HG02938 (cell line): ENCODE measurements around the gene COX7A2.
A peak's percentile ranks its signal among the peaks of the same experiment; 100 is the strongest.

Experiments used
- ATAC-seq: cut with Tn5 transposase; IDR thresholded peaks from one replicate; pipeline ENCODE4 v1.9.1; 2021; ENCODE audit warnings: mild to moderate bottlenecking, moderate library complexity; ENCODE audit not compliant: unreplicated experiment

Gene COX7A2

GRCh38 chr6:75268988-75269354, 25.4 kb upstream of the COX7A2 start:
- no peak for ATAC-seq

GRCh38 chr6:75268121-75268987, 24.8 kb upstream of the COX7A2 start:
- no peak for ATAC-seq

GRCh38 chr6:75267461-75267860, 23.9 kb upstream of the COX7A2 start:
- no peak for ATAC-seq

GRCh38 chr6:75266716-75267291, 23.2 kb upstream of the COX7A2 start:
- peak; percentile 79 for ATAC-seq

- no peak for ATAC-seq
Observed at GRCh38 chr6:75263401-75263750, 19.8 kb upstream of the COX7A2 start.

- ATAC-seq = no peak
Observed at GRCh38 chr6:75262716-75263400, 19.3 kb upstream of the COX7A2 start.

- no peak for ATAC-seq
Observed at GRCh38 chr6:75261299-75261698, 17.7 kb upstream of the COX7A2 start.

- no peak for ATAC-seq
Observed at GRCh38 chr6:75257343-75258087, 13.9 kb upstream of the COX7A2 start.

GRCh38 chr6:75250552-75250951, 7.0 kb upstream of the COX7A2 start:
- no peak for ATAC-seq

GRCh38 chr6:75249837-75250236, 6.2 kb upstream of the COX7A2 start:
- ATAC-seq = no peak

GRCh38 chr6:75246386-75246785, 2.8 kb upstream of the COX7A2 start:
- no peak for ATAC-seq

- peak; percentile 11 for ATAC-seq
Observed at GRCh38 chr6:75244063-75244584, 523 bp upstream of the COX7A2 start.

- ATAC-seq = no peak
Observed at GRCh38 chr6:75236630-75237029, 7.0 kb downstream of the COX7A2 start.

GRCh38 chr6:75235271-75235670, 8.3 kb downstream of the COX7A2 start:
- no peak for ATAC-seq

- ATAC-seq = no peak
Observed at GRCh38 chr6:75234126-75234865, 9.3 kb downstream of the COX7A2 start.

GRCh38 chr6:75233092-75233615, 10.4 kb downstream of the COX7A2 start:
- ATAC-seq = no peak

GRCh38 chr6:75230484-75231325, 12.9 kb downstream of the COX7A2 start:
- no peak for ATAC-seq

GRCh38 chr6:75224303-75224926, 19.2 kb downstream of the COX7A2 start:
- ATAC-seq = no peak

GRCh38 chr6:75223428-75223827, 20.2 kb downstream of the COX7A2 start:
- no peak for ATAC-seq
